ENCODE results near the gene AMD1.

The AMD1 gene

DNA sequence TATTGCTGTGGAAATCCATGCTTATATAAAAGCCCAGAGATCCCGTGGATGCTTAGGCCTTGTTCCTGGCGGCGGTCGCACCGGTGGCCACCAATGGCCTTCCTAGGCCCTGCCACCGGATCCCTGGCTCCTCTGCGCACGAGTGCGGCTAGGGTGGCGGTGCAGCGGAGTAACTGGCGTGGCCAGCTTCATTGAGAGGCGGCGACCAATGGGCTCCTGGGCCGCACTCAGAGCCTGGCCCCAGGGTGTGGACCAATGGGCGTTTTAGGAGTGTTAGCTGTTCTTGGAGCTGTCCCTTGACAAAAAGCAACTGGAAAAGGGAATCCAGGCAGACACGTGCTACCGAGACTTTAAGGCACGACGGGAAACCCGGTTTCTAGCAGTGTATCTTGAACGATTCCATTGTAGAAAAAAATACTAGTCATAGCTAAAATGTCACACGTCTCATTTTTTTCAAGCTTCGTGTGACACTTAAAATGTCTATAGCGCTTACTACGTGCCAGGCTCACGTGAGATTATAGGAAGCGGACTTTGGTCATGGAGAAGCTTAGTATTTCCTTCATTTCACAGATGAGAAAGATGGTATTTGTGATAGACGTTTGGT, 1.7 kb downstream of the AMD1 start:
- DNase-seq, result peak; percentile 78
- TF ChIP-seq, protein P1, sequence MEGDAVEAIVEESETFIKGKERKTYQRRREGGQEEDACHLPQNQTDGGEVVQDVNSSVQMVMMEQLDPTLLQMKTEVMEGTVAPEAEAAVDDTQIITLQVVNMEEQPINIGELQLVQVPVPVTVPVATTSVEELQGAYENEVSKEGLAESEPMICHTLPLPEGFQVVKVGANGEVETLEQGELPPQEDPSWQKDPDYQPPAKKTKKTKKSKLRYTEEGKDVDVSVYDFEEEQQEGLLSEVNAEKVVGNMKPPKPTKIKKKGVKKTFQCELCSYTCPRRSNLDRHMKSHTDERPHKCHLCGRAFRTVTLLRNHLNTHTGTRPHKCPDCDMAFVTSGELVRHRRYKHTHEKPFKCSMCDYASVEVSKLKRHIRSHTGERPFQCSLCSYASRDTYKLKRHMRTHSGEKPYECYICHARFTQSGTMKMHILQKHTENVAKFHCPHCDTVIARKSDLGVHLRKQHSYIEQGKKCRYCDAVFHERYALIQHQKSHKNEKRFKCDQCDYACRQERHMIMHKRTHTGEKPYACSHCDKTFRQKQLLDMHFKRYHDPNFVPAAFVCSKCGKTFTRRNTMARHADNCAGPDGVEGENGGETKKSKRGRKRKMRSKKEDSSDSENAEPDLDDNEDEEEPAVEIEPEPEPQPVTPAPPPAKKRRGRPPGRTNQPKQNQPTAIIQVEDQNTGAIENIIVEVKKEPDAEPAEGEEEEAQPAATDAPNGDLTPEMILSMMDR (IDR thresholded peaks at IDR 0.05; ENCODE audit: low read depth, low read length), result no peak
- Histone ChIP-seq H3K36me3 (peaks cover 6% of the 10 kb centered on the region), H3K27ac (peak overlapping the region; percentile 85), H3K4me3 (ENCODE audit: low read depth, low read length) (peak overlapping the region; percentile 88), H3K9me3 (ENCODE audit: severe bottlenecking) (no peaks in the 10 kb centered on the region), H3K27me3 (ENCODE audit: insufficient read depth, low read depth, severe bottlenecking) (no peaks in the 10 kb centered on the region)

DNA sequence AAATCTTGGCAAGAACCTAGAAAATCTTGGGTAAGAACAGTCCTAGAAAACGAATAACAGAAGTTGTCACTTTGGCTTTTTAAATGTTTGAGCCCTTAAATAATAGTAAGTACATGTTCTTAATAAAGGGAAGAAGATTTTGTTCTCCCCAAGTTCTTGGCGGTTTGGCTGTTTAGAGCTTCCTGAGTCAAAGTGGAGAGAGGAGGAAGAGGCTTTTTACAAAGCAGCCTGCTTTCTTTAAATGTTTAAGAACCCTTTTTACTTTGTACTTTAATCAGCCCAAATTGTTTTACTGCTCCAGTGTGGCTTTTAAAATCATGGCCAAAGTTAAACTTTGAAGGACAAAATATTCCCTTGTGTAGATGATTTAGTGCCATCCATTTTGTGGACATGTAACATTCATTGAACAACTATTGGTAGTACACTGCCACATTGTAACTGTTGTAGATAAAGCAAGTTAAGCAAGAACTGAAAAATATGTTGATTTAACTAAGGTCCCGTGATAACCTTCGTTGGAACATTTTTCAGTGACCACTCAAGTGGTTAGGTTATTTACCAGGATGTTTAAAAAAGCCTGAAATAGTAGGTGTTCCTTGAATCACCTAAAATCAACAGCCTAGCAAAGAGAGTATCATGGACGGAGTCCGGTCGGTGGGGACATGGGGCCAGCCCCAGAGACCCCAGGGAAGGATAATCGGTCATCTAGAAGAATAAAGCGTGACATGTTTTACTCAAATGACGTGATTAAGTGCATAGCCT, 2.4 kb downstream of the AMD1 start:
- H3K4me3 ChIP-seq (ENCODE audit: low read depth, low read length), result peak overlapping the region; percentile 88
- peaks cover 6% of the 10 kb centered on the region for H3K36me3 ChIP-seq
- no peak for DNase-seq
- H3K27me3 ChIP-seq (ENCODE audit: insufficient read depth, low read depth, severe bottlenecking), result no peaks in the 10 kb centered on the region
- no peak overlapping the region for H3K27ac ChIP-seq
- no peaks in the 10 kb centered on the region for H3K9me3 ChIP-seq (ENCODE audit: severe bottlenecking)
- TF ChIP-seq, protein P1 (IDR thresholded peaks at IDR 0.05; ENCODE audit: low read depth, low read length), result no peak

DNA sequence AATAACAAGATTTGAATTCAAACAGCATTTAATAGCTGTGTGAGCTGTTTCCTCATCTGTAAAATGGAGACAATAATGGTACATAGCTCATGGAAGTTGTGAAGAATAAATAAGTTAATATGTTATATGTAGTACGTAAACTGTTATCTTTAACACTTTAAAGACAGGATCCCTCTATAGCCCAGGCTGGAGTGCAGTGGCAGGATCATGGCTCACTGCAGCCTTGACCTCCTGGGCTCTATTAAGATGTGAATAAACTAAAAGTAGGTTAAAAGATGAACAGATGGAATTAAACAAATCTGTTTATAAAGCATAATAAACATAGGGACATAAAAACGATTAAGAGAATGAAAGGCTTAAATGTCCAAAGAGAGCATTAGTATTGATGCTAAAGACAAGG, 3.0 kb downstream of the AMD1 start:
- TF ChIP-seq, protein P1 (IDR thresholded peaks at IDR 0.05; ENCODE audit: low read depth, low read length), result no peak
- Histone ChIP-seq H3K27me3 (ENCODE audit: insufficient read depth, low read depth, severe bottlenecking) (no peaks in the 10 kb centered on the region), H3K36me3 (peaks cover 6% of the 10 kb centered on the region), H3K4me3 (ENCODE audit: low read depth, low read length) (no peak overlapping the region), H3K9me3 (ENCODE audit: severe bottlenecking) (no peaks in the 10 kb centered on the region), H3K27ac (no peak overlapping the region)
- no peak for DNase-seq

DNA sequence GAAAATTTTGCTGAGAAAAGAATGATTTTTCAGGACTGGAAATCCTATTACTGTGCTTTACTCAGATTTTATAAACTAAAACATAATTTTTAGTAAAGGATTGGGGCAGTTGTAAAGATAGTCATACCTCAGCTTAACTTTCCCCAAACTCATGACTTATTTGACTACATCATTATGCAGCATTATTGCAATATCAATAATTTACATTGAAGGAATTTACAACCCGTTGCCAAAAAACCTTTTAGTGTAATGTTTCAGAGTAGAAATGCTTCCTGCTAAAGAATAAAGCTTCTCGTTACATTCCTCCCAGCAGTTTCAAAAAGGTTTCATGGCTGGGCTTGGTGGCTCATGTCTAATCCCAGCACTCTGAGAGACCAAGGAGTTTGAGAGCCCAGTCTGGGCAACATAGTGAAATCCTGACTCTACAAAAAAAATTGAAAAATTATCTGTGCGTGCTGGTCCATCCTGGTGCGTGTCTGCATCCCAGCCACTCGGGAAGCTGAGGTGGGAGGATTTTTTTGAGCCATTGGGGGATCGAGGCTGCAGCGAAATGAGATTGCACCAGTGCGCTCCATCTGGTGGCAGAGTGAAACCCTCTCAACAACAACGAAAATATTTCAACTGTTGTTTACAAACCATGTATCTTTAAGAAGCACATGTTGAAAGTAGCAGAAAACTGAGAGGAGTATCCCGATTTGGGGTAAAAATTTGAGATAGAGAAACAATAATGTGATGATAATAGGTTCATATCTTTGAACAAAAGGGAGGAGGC, 4.4 kb downstream of the AMD1 start:
- Histone ChIP-seq H3K36me3 (peaks cover 6% of the 10 kb centered on the region), H3K27ac (no peak overlapping the region), H3K9me3 (ENCODE audit: severe bottlenecking) (no peaks in the 10 kb centered on the region), H3K27me3 (ENCODE audit: insufficient read depth, low read depth, severe bottlenecking) (no peaks in the 10 kb centered on the region), H3K4me3 (ENCODE audit: low read depth, low read length) (no peak overlapping the region)
- TF ChIP-seq, protein P1 (IDR thresholded peaks at IDR 0.05; ENCODE audit: low read depth, low read length), result peak; percentile 49; the same call in 1 of the 2 replicates
- DNase-seq, result peak; percentile 16

DNA sequence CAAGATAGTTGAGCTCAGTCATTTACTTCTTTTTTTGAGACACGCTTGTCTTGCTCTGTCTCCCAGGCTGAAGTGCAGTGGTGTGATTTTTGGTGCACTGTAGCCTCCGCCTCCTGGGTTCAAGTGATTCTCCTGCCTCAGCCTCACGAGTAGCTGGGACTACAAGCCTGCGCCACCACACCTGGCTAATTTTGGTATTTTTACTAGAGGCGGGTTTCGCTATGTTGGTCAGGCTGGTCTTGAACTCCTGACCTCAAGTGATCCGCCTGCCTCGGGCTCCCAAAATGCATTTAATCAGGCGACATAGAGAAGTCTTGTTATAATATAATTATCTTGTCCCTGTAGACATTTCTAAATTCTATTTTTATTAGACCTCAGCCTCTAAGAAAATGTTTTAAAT, 6.1 kb downstream of the AMD1 start:
- no peak for DNase-seq
- Histone ChIP-seq H3K9me3 (ENCODE audit: severe bottlenecking) (no peaks in the 10 kb centered on the region), H3K4me3 (ENCODE audit: low read depth, low read length) (no peak overlapping the region), H3K27me3 (ENCODE audit: insufficient read depth, low read depth, severe bottlenecking) (no peaks in the 10 kb centered on the region), H3K36me3 (peaks cover 3% of the 10 kb centered on the region), H3K27ac (no peak overlapping the region)
- TF ChIP-seq, protein P1 (IDR thresholded peaks at IDR 0.05; ENCODE audit: low read depth, low read length), result no peak

Measured in WERI-Rb-1 (cell line).